Colonic mucosa (tissue), 4 donors: ENCODE measurements around the gene FATE1. TPM values are rescaled to one million over a fixed set of nuclear protein-coding genes. Genes with fewer than 3 reads are reported as not detected.
"Not testable (repeated sequence)": the region's sequence is repeated elsewhere in the genome, so short reads cannot be mapped to it uniquely, and the experiment has no call there.

Experiments used
- DNase-seq: peaks from one replicate; pipeline ENCODE4 v3.0.0-alpha.2; 2020
- H3K27ac ChIP-seq: fragments of 200-600 bp; one replicate; pipeline ENCODE4 v1.8.0; 2021
- H3K27me3 ChIP-seq: fragments of 200-600 bp; one replicate; pipeline ENCODE4 v1.8.0; 2021
- H3K36me3 ChIP-seq: fragments of 200-600 bp; one replicate; pipeline ENCODE4 v1.8.0; 2021
- H3K4me1 ChIP-seq: fragments of 200-600 bp; one replicate; pipeline ENCODE4 v1.8.0; 2021; ENCODE audit warnings: mild to moderate bottlenecking
- H3K4me3 ChIP-seq: fragments of 200-600 bp; one replicate; pipeline ENCODE4 v1.8.0; 2021
- H3K9ac ChIP-seq, 2 donors: one replicate each; pipeline ENCODE4 v1.7.0; 2013; ENCODE audit warnings: control low read depth in 2 of 2, low read depth in 2 of 2, low read length in 2 of 2
- H3K9me3 ChIP-seq: fragments of 200-600 bp; one replicate; pipeline ENCODE4 v1.8.0; 2021
- intact Hi-C: fragments of 100-400 bp; cut with DNase I; formaldehyde crosslinking; loops from one replicate; pipeline ENCODE4 v1.14.1; 2022
- total RNA-seq, 2 donors: library from RNA; stranded (reverse); fragmentation: NEBNext Ultra II Directional in 1 of 2; extraction: Animal tissue kit (Norgen Biotek cat#: 25700) in 1 of 2; gene quantifications; one replicate each; pipeline ENCODE4 v1.2.1, GENCODE V29; 2021
- TF ChIP-seq, protein P1 (sequence below): fragments of 200-600 bp; IDR thresholded peaks from one replicate; pipeline ENCODE4 v1.8.0; 2022; ENCODE audit warnings: antibody characterized with exemption, mild to moderate bottlenecking
- donor health status: healthy.
- donor health status: DM: no; HTN: no; CAD: no.
- donor health status: DM: no; HTN: no; CAD: no.

FATE1 gene
- total RNA-seq, 2 donors from 2014 or later: not detected

DNA sequence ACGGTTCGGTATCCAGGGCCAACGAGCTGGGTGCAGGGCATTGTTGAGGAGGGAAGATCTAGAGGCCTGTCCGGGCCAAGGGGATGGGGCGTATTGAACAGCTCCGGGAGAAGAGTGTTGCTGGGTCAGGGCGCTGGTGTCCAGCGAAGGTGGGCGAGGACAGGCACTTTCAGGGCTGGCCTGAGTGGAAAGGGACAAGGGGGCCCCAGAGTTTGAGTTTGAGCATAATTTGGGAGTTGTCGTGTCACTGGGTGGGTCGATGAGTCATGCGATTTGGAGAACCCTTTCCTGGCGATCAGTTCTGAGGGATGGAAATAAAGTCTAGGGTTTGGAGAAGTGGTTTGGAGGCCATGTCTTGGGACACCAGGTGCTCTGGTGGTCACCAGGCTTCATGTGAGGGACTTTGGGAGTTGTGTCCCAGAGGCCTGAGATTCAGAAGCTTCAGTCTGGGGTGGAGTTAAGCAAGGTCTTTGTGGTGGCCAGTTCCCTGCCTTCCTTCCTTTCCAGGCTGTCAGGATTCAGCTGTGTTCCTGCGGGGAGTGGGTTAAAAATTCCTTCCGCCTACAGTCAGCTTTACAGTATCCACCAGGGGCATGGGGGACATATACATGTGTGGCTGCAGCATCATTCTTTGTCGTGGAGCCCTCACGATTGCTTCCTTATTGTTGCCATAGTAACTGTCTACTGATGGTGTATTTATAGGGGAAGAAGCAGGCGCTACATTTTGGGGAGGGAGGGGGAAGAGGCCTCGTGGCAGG, 20.1 kb upstream of the FATE1 start:
- H3K4me1 ChIP-seq: no peaks in the 10 kb centered on the region
- H3K9ac ChIP-seq: no peak overlapping the region
- no peak overlapping the region for H3K4me3 ChIP-seq
- H3K9me3 ChIP-seq: no peaks in the 10 kb centered on the region
- no peaks in the 10 kb centered on the region for H3K27me3 ChIP-seq
- intact Hi-C loops: no loop called here
- no peak overlapping the region for H3K27ac ChIP-seq
- DNase-seq: no peak
- TF ChIP-seq, protein P1, sequence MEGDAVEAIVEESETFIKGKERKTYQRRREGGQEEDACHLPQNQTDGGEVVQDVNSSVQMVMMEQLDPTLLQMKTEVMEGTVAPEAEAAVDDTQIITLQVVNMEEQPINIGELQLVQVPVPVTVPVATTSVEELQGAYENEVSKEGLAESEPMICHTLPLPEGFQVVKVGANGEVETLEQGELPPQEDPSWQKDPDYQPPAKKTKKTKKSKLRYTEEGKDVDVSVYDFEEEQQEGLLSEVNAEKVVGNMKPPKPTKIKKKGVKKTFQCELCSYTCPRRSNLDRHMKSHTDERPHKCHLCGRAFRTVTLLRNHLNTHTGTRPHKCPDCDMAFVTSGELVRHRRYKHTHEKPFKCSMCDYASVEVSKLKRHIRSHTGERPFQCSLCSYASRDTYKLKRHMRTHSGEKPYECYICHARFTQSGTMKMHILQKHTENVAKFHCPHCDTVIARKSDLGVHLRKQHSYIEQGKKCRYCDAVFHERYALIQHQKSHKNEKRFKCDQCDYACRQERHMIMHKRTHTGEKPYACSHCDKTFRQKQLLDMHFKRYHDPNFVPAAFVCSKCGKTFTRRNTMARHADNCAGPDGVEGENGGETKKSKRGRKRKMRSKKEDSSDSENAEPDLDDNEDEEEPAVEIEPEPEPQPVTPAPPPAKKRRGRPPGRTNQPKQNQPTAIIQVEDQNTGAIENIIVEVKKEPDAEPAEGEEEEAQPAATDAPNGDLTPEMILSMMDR: no peak
- no peaks in the 10 kb centered on the region for H3K36me3 ChIP-seq

DNA sequence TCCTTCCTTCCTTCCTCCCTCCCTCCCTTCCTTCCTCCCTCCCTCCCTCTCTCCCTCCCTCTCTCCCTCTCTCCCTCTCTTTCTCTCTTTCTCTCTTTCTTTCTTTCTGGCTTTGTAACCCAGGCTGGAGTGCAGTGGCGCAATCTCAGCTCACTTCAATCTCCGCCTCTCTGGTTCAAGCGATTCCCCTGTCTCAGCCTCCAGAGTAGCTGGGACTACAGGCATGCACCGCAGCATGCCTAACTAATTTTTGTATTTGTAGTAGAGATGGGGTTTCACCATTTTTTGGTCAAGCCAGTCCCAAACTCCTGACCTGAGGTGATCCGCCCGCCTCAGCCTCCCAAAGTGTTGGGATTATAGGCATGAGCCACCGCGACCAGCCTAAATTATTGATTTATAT, 18.8 kb upstream of the FATE1 start:
- H3K27me3 ChIP-seq, H3K27ac ChIP-seq, intact Hi-C loops, H3K36me3 ChIP-seq, H3K4me3 ChIP-seq, H3K4me1 ChIP-seq, H3K9me3 ChIP-seq, DNase-seq, H3K9ac ChIP-seq: not testable (repeated sequence)

DNA sequence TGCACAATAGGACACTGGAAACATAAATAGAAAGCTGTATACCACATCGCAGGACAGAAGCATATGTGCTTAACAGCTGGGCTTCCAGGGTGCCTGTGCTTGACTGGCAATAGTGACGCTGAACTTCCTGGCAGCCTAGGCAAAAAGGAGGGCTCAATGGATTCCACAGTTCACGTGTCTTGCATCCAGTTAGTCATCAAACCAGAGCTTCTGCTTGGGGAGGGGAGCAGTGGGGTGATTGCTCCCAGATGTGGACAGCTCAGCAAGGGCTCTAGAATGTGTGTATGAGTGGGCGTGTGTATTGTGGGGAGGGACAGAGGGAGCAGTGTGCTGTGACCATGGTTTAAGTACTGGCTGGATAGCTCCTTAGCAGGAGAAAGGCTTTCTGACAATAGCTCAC, 18.3 kb upstream of the FATE1 start:
- no peak for DNase-seq
- H3K4me3 ChIP-seq: no peak overlapping the region
- TF ChIP-seq, protein P1: no peak
- no peak overlapping the region for H3K27ac ChIP-seq
- H3K9me3 ChIP-seq: no peaks in the 10 kb centered on the region
- no peaks in the 10 kb centered on the region for H3K36me3 ChIP-seq
- H3K27me3 ChIP-seq: no peaks in the 10 kb centered on the region
- no peaks in the 10 kb centered on the region for H3K4me1 ChIP-seq
- intact Hi-C loops: no loop called here
- H3K9ac ChIP-seq: no peak overlapping the region

DNA sequence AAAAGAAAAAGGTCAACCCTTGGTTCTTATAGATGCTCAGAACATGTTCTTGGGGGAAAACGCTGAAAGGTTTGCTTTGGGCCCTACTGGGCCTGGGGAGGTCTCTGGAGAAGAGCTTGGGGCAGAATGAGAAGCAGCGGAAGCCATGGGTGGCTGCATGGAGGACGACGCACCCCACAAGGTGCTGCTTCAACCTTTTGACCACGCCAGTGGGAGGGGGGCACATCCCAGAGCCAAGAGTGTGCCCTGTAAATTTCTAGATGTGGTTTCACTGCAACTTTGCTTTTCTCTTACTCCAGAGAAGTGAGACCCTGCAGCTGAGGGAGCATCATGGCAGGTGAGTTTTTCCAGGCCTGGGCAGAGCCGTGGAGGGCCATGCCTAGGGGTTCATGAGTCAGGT, 17.4 kb upstream of the FATE1 start:
- H3K9me3 ChIP-seq: no peaks in the 10 kb centered on the region
- H3K36me3 ChIP-seq: no peaks in the 10 kb centered on the region
- H3K9ac ChIP-seq: no peak overlapping the region
- no peak overlapping the region for H3K27ac ChIP-seq
- no peak for DNase-seq
- no peaks in the 10 kb centered on the region for H3K27me3 ChIP-seq
- H3K4me3 ChIP-seq: no peak overlapping the region
- TF ChIP-seq, protein P1: no peak
- intact Hi-C loops: no loop called here
- no peaks in the 10 kb centered on the region for H3K4me1 ChIP-seq

DNA sequence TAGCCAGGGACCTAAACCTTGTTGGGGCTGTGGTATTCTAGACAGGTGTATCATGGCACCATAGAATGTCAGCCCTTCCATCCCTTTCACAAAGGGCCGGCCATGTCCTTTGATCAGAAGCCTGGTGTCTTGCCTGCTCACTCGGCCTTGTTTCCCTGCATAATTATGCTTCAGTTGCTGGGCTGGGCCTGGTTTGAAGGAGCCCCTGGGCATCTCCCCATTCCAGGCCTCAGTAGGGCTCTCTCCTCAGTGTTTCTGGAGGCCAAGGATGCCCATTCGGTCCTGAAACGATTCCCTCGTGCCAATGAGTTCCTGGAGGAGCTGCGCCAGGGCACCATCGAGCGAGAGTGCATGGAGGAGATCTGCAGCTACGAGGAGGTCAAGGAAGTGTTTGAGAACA, 16.1 kb upstream of the FATE1 start:
- DNase-seq: no peak
- TF ChIP-seq, protein P1: no peak
- Histone ChIP-seq H3K4me1 (no peaks in the 10 kb centered on the region), H3K27me3 (no peaks in the 10 kb centered on the region), H3K9me3 (no peaks in the 10 kb centered on the region), H3K9ac (no peak overlapping the region), H3K4me3 (no peak overlapping the region), H3K36me3 (no peaks in the 10 kb centered on the region), H3K27ac (no peak overlapping the region)
- intact Hi-C loops: no loop called here

DNA sequence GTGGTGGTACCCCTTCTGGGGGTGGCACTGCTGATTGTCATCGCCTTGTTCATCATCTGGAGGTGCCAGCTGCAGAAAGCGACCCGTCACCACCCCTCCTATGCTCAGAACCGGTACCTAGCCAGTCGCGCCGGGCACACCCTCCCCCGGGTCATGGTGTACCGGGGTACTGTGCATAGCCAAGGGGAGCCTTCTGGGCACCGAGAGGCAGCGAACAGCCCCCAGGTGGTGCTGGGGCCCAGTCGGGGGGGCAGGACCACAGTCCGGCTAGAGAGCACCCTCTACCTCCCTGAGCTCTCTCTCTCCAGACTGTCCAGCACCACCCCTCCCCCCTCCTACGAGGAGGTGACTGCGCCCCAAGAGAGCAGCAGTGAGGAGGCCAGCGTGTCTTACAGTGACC, 15.3 kb upstream of the FATE1 start:
- TF ChIP-seq, protein P1: no peak
- H3K4me3 ChIP-seq: no peak overlapping the region
- no peak overlapping the region for H3K9ac ChIP-seq
- no peaks in the 10 kb centered on the region for H3K36me3 ChIP-seq
- H3K27me3 ChIP-seq: no peaks in the 10 kb centered on the region
- intact Hi-C loops: no loop called here
- H3K9me3 ChIP-seq: no peaks in the 10 kb centered on the region
- no peak overlapping the region for H3K27ac ChIP-seq
- DNase-seq: no peak
- H3K4me1 ChIP-seq: no peaks in the 10 kb centered on the region
